ENCODE results near the gene C4B.
"Not testable (repeated sequence)": the region's sequence is repeated elsewhere in the genome, so short reads cannot be mapped to it uniquely, and the experiment has no call there.

C4B gene

DNA sequence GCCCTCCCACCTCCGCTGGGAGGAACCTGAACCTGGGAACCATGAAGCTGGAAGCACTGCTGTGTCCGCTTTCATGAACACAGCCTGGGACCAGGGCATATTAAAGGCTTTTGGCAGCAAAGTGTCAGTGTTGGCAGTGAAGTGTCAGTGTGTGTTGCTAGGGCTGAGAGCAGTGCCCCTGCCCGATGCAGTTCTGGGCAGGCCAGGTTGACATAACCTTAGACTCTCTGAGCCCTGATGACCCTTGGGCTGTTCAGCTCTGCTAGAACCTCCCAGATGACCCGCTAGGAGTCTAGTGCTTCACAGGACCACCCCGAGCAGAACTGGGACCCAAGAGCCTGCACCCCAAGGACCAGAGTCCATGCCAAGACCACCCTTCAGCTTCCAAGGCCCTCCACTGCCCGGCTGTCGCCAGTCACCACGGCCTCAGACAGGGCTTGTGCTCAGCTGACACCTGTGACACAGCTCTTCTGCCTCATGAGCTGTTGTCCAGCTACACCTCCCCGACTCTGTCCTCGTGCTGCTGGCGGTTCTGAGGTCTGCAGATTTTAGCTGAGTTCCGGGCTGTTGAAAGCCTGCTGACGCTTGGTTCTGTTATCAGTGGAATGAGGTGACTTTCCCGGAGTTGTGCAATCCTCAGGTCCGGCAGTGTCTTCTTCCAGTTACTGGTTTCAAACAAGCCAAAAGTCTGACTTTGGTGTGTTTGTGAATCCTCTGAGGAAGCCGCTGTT is 20.9 kb downstream of the C4B start:
- POLR2A ChIA-PET; H3K9me3 ChIP-seq (ENCODE audit: control extremely low read depth in 1 of 5, control insufficient read depth in 4 of 5, insufficient read depth in 2 of 5, low read depth in 1 of 5, low read length in 4 of 5); H3K27me3 ChIP-seq (replicated peaks in 2 of 5; ENCODE audit: control insufficient read depth in 4 of 5, insufficient read depth in 5 of 5, low read length in 4 of 5); DNase-seq; H3K27ac ChIP-seq (ENCODE audit: insufficient read depth in 1 of 2, low read depth in 1 of 2, low read length in 2 of 2, poor library complexity in 1 of 2, severe bottlenecking in 2 of 2); H3K36me3 ChIP-seq (ENCODE audit: control insufficient read depth in 4 of 4, insufficient read depth in 4 of 4, low read length in 3 of 4); CTCF ChIA-PET; H3K4me1 ChIP-seq (ENCODE audit: control extremely low read depth in 1 of 4, control insufficient read depth in 4 of 4, insufficient read depth in 4 of 4, low read length in 3 of 4); H3K4me3 ChIP-seq (ENCODE audit: control insufficient read depth in 1 of 7, extremely low read depth in 1 of 7, insufficient read depth in 4 of 7, low read depth in 2 of 7, low read length in 6 of 7): not testable (repeated sequence)
- WGBS (ENCODE audit: insufficient coverage), result no CpG with 5 or more reads among the region's 16 CpGs

DNA sequence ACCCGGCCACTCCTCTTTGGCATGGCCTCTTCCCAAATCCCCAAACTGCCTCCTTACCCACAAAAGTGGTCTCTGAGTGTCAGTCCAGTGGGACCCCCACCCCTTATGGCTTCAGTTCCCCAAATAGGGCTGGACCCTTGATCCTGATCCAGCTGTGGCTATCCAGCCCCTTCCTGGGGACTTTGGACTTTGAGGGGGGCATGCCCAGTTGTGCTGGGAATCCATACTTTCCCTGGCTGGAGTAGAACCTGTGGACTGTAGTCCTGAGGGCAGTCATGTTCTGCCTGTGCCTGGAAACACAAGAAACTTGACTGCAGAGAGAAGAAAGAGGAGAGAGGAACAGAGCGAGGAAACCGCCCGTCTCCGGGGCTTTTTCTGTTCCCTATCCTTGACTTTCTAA is 22.5 kb downstream of the C4B start:
- WGBS (ENCODE audit: insufficient coverage), result no CpG with 5 or more reads among the region's 5 CpGs
- H3K27me3 ChIP-seq (replicated peaks in 2 of 5; ENCODE audit: control insufficient read depth in 4 of 5, insufficient read depth in 5 of 5, low read length in 4 of 5); CTCF ChIA-PET: not testable (repeated sequence)

DNA sequence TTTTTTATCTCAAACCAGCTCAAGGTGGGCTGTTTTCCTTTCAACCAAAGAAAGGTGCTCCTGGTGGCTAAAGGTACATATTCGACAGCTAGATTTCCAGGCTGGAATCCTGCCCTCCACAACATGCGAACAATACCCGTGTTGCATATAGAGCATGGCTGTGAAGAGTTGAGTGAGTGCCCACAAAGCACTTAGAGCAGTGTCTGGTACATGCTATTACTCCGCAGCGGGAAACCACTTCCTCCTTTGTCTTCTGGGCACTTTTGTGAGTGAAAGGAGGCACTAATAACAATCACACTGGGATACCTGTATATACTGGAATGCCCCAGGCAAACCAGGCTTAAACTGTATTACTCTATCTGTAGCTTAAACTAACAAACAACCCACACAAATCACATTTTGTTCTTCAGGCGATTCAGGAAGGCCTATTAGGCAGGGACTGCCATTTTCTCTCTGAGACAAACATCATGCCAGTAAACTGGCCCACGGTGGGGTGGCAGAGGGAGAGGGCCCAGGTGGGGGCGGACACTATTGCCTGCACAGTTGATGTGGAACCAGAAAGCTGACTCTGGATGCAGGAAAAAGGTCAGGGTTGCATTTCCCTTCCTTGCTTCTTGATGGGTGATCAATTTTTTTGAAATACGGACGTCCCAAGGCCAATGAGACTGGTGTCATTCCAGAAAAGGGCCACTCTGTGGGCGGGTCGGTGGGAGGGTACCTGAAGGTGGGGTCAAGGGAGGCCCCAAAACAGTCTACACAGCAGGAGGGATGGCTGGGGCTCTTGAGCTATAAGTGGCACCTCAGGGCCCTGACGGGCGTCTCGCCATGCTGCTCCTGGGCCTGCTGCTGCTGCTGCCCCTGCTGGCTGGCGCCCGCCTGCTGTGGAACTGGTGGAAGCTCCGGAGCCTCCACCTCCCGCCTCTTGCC is 23.3 kb downstream of the C4B start, which contains the start of gene CYP21A2:
Gene CYP21A2 (plus strand): TSS at position 818 of the 927 bp plus-strand sequence. CDS start 8 bp downstream, at position 826.
- 82% methylated on average over 4 of the region's 19 CpGs for WGBS (ENCODE audit: insufficient coverage)
- H3K36me3 ChIP-seq (ENCODE audit: control insufficient read depth in 4 of 4, insufficient read depth in 4 of 4, low read length in 3 of 4); DNase-seq; POLR2A ChIA-PET; H3K4me3 ChIP-seq (ENCODE audit: control insufficient read depth in 1 of 7, extremely low read depth in 1 of 7, insufficient read depth in 4 of 7, low read depth in 2 of 7, low read length in 6 of 7); H3K4me1 ChIP-seq (ENCODE audit: control extremely low read depth in 1 of 4, control insufficient read depth in 4 of 4, insufficient read depth in 4 of 4, low read length in 3 of 4); H3K27me3 ChIP-seq (replicated peaks in 2 of 5; ENCODE audit: control insufficient read depth in 4 of 5, insufficient read depth in 5 of 5, low read length in 4 of 5); H3K9me3 ChIP-seq (ENCODE audit: control extremely low read depth in 1 of 5, control insufficient read depth in 4 of 5, insufficient read depth in 2 of 5, low read depth in 1 of 5, low read length in 4 of 5); H3K27ac ChIP-seq (ENCODE audit: insufficient read depth in 1 of 2, low read depth in 1 of 2, low read length in 2 of 2, poor library complexity in 1 of 2, severe bottlenecking in 2 of 2); CTCF ChIA-PET: not testable (repeated sequence)

More for the DNA sequence above, 22.5 kb downstream of the C4B start:
- H3K4me3 ChIP-seq (ENCODE audit: control insufficient read depth in 1 of 7, extremely low read depth in 1 of 7, insufficient read depth in 4 of 7, low read depth in 2 of 7, low read length in 6 of 7); H3K4me1 ChIP-seq (ENCODE audit: control extremely low read depth in 1 of 4, control insufficient read depth in 4 of 4, insufficient read depth in 4 of 4, low read length in 3 of 4); H3K36me3 ChIP-seq (ENCODE audit: control insufficient read depth in 4 of 4, insufficient read depth in 4 of 4, low read length in 3 of 4); DNase-seq; H3K27ac ChIP-seq (ENCODE audit: insufficient read depth in 1 of 2, low read depth in 1 of 2, low read length in 2 of 2, poor library complexity in 1 of 2, severe bottlenecking in 2 of 2); H3K9me3 ChIP-seq (ENCODE audit: control extremely low read depth in 1 of 5, control insufficient read depth in 4 of 5, insufficient read depth in 2 of 5, low read depth in 1 of 5, low read length in 4 of 5); POLR2A ChIA-PET: not testable (repeated sequence)

DNA sequence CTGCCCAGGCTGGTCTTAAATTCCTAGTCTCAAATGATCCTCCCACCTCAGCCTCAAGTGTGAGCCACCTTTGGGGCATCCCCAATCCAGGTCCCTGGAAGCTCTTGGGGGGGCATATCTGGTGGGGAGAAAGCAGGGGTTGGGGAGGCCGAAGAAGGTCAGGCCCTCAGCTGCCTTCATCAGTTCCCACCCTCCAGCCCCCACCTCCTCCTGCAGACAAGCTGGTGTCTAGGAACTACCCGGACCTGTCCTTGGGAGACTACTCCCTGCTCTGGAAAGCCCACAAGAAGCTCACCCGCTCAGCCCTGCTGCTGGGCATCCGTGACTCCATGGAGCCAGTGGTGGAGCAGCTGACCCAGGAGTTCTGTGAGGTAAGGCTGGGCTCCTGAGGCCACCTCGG is 24.3 kb downstream of the C4B start:
- DNase-seq; H3K9me3 ChIP-seq (ENCODE audit: control extremely low read depth in 1 of 5, control insufficient read depth in 4 of 5, insufficient read depth in 2 of 5, low read depth in 1 of 5, low read length in 4 of 5); POLR2A ChIA-PET; CTCF ChIA-PET; H3K4me1 ChIP-seq (ENCODE audit: control extremely low read depth in 1 of 4, control insufficient read depth in 4 of 4, insufficient read depth in 4 of 4, low read length in 3 of 4); H3K27ac ChIP-seq (ENCODE audit: insufficient read depth in 1 of 2, low read depth in 1 of 2, low read length in 2 of 2, poor library complexity in 1 of 2, severe bottlenecking in 2 of 2); H3K4me3 ChIP-seq (ENCODE audit: control insufficient read depth in 1 of 7, extremely low read depth in 1 of 7, insufficient read depth in 4 of 7, low read depth in 2 of 7, low read length in 6 of 7); H3K27me3 ChIP-seq (replicated peaks in 2 of 5; ENCODE audit: control insufficient read depth in 4 of 5, insufficient read depth in 5 of 5, low read length in 4 of 5); H3K36me3 ChIP-seq (ENCODE audit: control insufficient read depth in 4 of 4, insufficient read depth in 4 of 4, low read length in 3 of 4): not testable (repeated sequence)
- no CpG with 5 or more reads among the region's 5 CpGs for WGBS (ENCODE audit: insufficient coverage)

DNA sequence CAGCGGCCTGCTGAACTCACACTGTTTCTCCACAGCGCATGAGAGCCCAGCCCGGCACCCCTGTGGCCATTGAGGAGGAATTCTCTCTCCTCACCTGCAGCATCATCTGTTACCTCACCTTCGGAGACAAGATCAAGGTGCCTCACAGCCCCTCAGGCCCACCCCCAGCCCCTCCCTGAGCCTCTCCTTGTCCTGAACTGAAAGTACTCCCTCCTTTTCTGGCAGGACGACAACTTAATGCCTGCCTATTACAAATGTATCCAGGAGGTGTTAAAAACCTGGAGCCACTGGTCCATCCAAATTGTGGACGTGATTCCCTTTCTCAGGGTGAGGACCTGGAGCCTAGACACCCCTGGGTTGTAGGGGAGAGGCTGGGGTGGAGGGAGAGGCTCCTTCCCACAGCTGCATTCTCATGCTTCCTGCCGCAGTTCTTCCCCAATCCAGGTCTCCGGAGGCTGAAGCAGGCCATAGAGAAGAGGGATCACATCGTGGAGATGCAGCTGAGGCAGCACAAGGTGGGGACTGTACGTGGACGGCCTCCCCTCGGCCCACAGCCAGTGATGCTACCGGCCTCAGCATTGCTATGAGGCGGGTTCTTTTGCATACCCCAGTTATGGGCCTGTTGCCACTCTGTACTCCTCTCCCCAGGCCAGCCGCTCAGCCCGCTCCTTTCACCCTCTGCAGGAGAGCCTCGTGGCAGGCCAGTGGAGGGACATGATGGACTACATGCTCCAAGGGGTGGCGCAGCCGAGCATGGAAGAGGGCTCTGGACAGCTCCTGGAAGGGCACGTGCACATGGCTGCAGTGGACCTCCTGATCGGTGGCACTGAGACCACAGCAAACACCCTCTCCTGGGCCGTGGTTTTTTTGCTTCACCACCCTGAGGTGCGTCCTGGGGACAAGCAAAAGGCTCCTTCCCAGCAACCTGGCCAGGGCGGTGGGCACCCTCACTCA is 25.0 kb downstream of the C4B start:
- H3K27ac ChIP-seq (ENCODE audit: insufficient read depth in 1 of 2, low read depth in 1 of 2, low read length in 2 of 2, poor library complexity in 1 of 2, severe bottlenecking in 2 of 2); H3K4me1 ChIP-seq (ENCODE audit: control extremely low read depth in 1 of 4, control insufficient read depth in 4 of 4, insufficient read depth in 4 of 4, low read length in 3 of 4): not testable (repeated sequence)

DNA sequence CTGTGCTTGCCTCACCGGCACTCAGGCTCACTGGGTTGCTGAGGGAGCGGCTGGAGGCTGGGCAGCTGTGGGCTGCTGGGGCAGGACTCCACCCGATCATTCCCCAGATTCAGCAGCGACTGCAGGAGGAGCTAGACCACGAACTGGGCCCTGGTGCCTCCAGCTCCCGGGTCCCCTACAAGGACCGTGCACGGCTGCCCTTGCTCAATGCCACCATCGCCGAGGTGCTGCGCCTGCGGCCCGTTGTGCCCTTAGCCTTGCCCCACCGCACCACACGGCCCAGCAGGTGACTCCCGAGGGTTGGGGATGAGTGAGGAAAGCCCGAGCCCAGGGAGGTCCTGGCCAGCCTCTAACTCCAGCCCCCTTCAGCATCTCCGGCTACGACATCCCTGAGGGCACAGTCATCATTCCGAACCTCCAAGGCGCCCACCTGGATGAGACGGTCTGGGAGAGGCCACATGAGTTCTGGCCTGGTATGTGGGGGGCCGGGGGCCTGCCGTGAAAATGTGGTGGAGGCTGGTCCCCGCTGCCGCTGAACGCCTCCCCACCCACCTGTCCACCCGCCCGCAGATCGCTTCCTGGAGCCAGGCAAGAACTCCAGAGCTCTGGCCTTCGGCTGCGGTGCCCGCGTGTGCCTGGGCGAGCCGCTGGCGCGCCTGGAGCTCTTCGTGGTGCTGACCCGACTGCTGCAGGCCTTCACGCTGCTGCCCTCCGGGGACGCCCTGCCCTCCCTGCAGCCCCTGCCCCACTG is 25.9 kb downstream of the C4B start:
- H3K4me3 ChIP-seq (ENCODE audit: control insufficient read depth in 1 of 7, extremely low read depth in 1 of 7, insufficient read depth in 4 of 7, low read depth in 2 of 7, low read length in 6 of 7); DNase-seq; H3K9me3 ChIP-seq (ENCODE audit: control extremely low read depth in 1 of 5, control insufficient read depth in 4 of 5, insufficient read depth in 2 of 5, low read depth in 1 of 5, low read length in 4 of 5); CTCF ChIA-PET; H3K27me3 ChIP-seq (replicated peaks in 2 of 5; ENCODE audit: control insufficient read depth in 4 of 5, insufficient read depth in 5 of 5, low read length in 4 of 5); H3K36me3 ChIP-seq (ENCODE audit: control insufficient read depth in 4 of 4, insufficient read depth in 4 of 4, low read length in 3 of 4); H3K4me1 ChIP-seq (ENCODE audit: control extremely low read depth in 1 of 4, control insufficient read depth in 4 of 4, insufficient read depth in 4 of 4, low read length in 3 of 4); POLR2A ChIA-PET; H3K27ac ChIP-seq (ENCODE audit: insufficient read depth in 1 of 2, low read depth in 1 of 2, low read length in 2 of 2, poor library complexity in 1 of 2, severe bottlenecking in 2 of 2): not testable (repeated sequence)
- WGBS (ENCODE audit: insufficient coverage), result 100% methylated on average over 3 of the region's 43 CpGs

More for the DNA sequence above, 25.0 kb downstream of the C4B start:
- H3K36me3 ChIP-seq (ENCODE audit: control insufficient read depth in 4 of 4, insufficient read depth in 4 of 4, low read length in 3 of 4); H3K4me3 ChIP-seq (ENCODE audit: control insufficient read depth in 1 of 7, extremely low read depth in 1 of 7, insufficient read depth in 4 of 7, low read depth in 2 of 7, low read length in 6 of 7); CTCF ChIA-PET; H3K9me3 ChIP-seq (ENCODE audit: control extremely low read depth in 1 of 5, control insufficient read depth in 4 of 5, insufficient read depth in 2 of 5, low read depth in 1 of 5, low read length in 4 of 5); DNase-seq; H3K27me3 ChIP-seq (replicated peaks in 2 of 5; ENCODE audit: control insufficient read depth in 4 of 5, insufficient read depth in 5 of 5, low read length in 4 of 5); POLR2A ChIA-PET: not testable (repeated sequence)
- 88% methylated on average over 13 of the region's 24 CpGs for WGBS (ENCODE audit: insufficient coverage)

All from common myeloid progenitor, CD34-positive (primary cell).